ENCODE results near the gene NIPBL.

NIPBL gene

DNA sequence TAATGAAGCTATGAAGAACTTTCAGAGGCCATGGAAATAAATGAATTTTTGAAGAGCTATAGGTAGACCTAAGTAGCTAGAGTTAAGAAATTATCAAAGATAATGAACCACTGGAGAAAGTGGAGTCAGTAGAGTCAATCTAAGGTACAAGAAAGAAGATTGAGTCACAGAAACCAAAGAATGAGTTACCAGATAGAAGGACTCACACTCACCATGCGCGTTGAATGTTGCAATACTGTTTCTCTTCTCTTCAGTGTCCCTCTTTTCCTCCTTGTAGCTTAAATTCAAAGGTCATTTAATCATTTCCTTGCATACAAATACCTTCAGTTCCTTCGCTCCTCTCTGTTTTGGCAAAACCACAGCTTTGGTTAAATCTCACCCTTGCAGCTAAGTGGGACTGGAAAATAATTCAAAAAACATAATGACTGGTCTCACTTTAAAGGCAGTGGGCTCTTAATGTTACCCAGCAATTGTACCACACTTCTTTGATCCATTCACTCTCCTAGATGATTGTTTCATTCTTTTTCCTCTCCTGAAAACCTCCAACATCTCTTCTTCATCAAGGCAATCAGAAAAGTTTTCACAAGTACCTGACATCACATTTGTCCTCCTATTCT, 58.3 kb downstream of the NIPBL start:
- peaks cover 24 to 63% of the 10 kb centered on the region in 2 donors for H3K4me1 Mint-ChIP-seq
- no peaks in the 10 kb centered on the region for H3K9me3 Mint-ChIP-seq
- H3K4me3 Mint-ChIP-seq, result no peak overlapping the region
- no peaks in the 10 kb centered on the region for H3K27me3 Mint-ChIP-seq
- H3K27ac Mint-ChIP-seq, result no peak overlapping the region
- DNase-seq (no peak), ATAC-seq (replicated peaks) (no peak)
- peaks cover 4 to 14% of the 10 kb centered on the region in 2 donors for H3K36me3 Mint-ChIP-seq

DNA sequence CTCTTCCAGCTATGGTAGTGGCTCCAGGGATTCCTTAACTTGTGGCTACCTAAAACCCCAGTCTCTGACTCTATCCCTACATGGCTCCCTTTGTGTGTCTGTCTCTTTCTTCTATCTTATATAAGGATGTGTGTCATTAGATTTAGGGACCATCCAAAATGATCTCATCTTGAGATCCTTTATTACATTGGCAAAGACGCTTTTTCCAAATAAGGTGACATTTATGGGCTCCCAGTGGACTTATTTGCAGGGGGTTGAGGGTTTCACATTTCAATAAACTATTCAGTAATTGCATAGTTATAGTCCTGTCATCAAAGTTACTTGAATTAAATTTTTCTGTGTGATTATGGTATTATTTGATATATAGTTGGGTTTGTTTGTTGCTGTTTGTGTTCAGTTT, 59.2 kb downstream of the NIPBL start:
- no peak overlapping the region for H3K27ac Mint-ChIP-seq
- peaks cover 27 to 60% of the 10 kb centered on the region in 2 donors for H3K4me1 Mint-ChIP-seq
- no peak for ATAC-seq (replicated peaks)
- no peaks in the 10 kb centered on the region for H3K9me3 Mint-ChIP-seq
- no peak overlapping the region for H3K4me3 Mint-ChIP-seq
- peaks cover 4 to 14% of the 10 kb centered on the region in 2 donors for H3K36me3 Mint-ChIP-seq
- no peak for DNase-seq
- H3K27me3 Mint-ChIP-seq, result no peaks in the 10 kb centered on the region

DNA sequence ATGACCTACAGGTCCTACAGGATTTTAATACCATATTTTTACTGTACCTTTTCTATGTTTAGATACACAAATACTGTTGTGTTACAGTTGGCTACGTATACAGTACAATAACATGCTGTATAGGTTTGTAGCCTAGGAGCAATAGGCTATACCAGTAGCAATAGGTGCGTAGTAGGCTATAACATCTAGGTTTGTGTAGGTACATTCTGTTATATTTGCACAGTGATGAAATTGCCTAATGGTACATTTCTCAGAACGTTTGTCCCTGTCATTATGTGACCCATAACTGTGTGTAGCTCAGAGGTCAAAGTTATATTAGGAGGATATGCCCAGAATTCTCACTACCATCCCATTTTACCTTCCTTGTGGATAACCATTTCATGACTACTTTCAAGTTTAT, 59.7 kb downstream of the NIPBL start:
- peaks cover 27 to 58% of the 10 kb centered on the region in 2 donors for H3K4me1 Mint-ChIP-seq
- no peaks in the 10 kb centered on the region for H3K9me3 Mint-ChIP-seq
- H3K27ac Mint-ChIP-seq, result no peak overlapping the region
- ATAC-seq (replicated peaks), result no peak
- H3K4me3 Mint-ChIP-seq, result no peak overlapping the region
- H3K27me3 Mint-ChIP-seq, result no peaks in the 10 kb centered on the region
- DNase-seq, result no peak
- peaks cover 4 to 14% of the 10 kb centered on the region in 2 donors for H3K36me3 Mint-ChIP-seq

DNA sequence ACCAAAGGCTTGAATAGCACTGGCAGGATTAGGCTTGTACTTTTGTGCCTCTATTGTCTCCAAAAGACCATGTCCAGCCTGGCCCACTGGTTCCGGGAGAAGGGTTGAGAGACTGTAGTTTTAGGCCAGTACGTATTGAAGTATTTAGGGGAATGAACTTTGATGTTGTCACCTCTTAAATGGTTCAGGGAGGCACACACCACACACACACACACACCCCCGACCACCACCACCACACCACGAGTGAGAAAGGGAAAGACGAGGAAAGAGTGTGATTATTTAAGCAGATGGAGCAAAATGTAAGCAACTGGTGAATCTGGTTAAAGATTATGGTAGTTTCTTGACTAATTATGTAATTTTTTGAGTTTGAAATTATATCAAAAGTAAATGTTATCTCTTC, 61.6 kb downstream of the NIPBL start:
- H3K27ac Mint-ChIP-seq, result no peak overlapping the region
- no peaks in the 10 kb centered on the region for H3K27me3 Mint-ChIP-seq
- DNase-seq (no peak), ATAC-seq (replicated peaks) (no peak)
- H3K4me1 Mint-ChIP-seq, result peaks cover 23 to 47% of the 10 kb centered on the region in 2 donors
- no peak overlapping the region for H3K4me3 Mint-ChIP-seq
- peaks cover 4 to 14% of the 10 kb centered on the region in 2 donors for H3K36me3 Mint-ChIP-seq
- no peaks in the 10 kb centered on the region for H3K9me3 Mint-ChIP-seq

DNA sequence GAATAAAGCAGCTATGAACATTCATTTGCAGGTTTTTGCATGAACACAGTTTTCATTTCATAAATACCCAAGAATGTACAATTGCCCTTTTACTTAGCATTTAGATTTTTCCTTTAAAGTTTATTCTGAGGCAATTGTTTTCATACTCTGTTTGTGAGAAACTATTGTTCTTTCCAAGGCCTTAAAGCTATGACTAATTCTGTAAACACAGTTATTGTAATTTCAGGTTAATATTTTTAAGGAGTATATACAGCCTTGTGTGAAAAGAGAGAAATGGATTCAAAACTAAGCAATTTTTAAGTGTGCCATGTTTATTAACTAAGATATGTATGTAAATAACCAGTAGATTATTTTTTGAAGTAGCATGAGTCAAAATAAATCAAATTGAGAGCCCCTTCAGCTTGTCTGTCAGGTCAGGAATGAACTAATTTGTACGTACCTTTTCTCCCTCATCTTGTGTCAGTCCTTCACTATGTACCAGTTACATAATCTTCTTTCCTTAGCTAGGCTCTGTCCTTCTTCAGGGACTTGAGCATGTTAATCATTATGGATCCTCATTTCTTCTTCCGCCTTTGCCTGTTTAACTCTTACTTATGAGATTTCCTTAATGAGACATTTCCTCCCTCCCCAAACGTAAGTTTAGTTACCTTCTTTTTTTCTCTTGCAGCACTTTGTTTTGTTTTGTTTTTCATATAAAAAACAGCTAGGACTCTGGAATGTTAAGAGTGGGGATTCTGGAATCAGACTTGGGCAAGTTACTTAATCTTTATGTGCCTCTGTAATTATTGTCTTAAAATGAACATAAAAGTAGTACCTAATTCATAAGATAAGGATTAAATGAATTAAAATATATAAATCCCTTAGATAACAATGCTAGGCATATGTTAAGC, 63.6 kb downstream of the NIPBL start:
- no peak for DNase-seq
- Mint-ChIP-seq H3K36me3 (peaks cover 4 to 12% of the 10 kb centered on the region in 2 donors), H3K4me1 (peaks cover 21 to 44% of the 10 kb centered on the region in 2 donors), H3K27ac (no peak overlapping the region), H3K4me3 (no peak overlapping the region), H3K27me3 (no peaks in the 10 kb centered on the region), H3K9me3 (no peaks in the 10 kb centered on the region)
- no peak for ATAC-seq (replicated peaks)

DNA sequence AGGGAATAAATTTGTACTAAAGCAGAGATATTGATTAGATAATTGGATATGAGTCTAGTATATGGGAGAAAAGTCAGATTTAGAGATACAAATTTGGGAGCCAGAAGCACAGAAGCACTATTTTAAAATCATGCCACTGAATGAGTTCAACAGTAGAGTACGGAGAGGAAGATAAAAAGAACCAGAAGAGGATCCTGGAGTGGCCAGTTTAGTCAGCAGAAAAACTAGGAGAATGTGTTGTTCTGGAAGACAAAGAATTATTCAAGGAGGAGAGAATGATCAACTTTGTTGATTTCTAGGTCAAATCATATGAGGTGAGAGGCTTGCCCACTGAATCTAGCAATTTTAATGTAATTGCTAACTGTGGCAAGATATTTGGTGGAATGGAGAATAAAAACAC, 67.0 kb downstream of the NIPBL start:
- no peak for DNase-seq
- H3K27ac Mint-ChIP-seq, result no peak overlapping the region
- H3K4me1 Mint-ChIP-seq, result peaks cover 14 to 24% of the 10 kb centered on the region in 2 donors
- H3K9me3 Mint-ChIP-seq, result no peaks in the 10 kb centered on the region
- ATAC-seq (replicated peaks), result no peak
- H3K4me3 Mint-ChIP-seq, result no peak overlapping the region
- no peaks in the 10 kb centered on the region for H3K27me3 Mint-ChIP-seq
- H3K36me3 Mint-ChIP-seq, result peaks cover 4% of the 10 kb centered on the region in 2 donors

DNA sequence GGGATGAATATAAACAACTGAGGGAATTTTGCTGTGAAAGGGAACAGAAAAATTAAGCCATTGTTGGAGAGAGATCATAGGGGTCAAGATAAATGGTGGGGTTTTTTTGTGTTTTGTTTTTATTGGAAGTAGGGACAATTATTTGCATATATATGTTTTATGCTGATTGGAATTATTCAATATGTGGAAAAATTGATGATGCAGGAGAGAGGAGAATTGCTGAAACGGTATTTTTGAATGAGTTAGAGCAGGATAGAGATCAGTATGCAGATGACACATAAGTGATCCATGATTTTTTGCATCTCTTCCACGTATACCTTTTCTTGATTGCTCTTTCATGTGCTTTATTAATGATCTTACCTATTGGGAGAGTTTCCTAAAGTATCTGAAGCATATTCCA, 67.5 kb downstream of the NIPBL start:
- ATAC-seq (replicated peaks) (no peak), DNase-seq (no peak)
- H3K9me3 Mint-ChIP-seq, result no peaks in the 10 kb centered on the region
- peaks cover 11 to 24% of the 10 kb centered on the region in 2 donors for H3K4me1 Mint-ChIP-seq
- no peaks in the 10 kb centered on the region for H3K27me3 Mint-ChIP-seq
- H3K36me3 Mint-ChIP-seq, result peaks cover 1 to 2% of the 10 kb centered on the region in 2 donors
- no peak overlapping the region for H3K4me3 Mint-ChIP-seq
- no peak overlapping the region for H3K27ac Mint-ChIP-seq

DNA sequence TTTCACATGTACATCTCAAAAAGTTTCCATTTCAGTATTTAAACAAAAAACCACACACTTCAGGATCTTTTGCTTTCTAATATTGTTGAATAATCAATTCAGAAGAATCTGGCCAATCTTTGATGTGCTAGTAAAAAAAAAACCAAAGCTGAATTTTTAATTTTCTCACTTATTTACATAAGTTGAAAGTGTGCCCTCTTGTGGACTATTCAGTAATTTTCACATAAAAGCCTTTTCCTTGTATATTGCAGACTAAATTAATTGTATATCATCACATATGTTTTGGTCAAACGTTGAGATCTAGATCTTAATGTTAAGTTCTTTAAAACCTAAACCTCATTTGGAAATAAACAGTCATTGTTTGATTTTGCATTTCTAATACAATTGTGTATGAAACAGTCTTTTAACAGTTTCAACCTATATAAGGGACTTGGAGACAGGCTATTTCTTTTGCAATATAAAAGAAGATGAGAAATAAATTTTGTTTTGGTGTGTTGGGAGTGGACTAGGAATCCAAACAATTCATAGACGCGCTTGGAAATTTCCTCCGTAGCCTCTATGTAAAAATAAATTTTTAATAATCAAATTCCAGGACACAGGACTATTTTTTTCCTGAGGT, 68.1 kb downstream of the NIPBL start:
- Mint-ChIP-seq H3K4me1 (peaks cover 11 to 24% of the 10 kb centered on the region in 2 donors), H3K9me3 (no peaks in the 10 kb centered on the region), H3K27ac (no peak overlapping the region), H3K36me3 (no peaks in the 10 kb centered on the region), H3K27me3 (no peaks in the 10 kb centered on the region), H3K4me3 (no peak overlapping the region)
- ATAC-seq (replicated peaks) (no peak), DNase-seq (no peak)

DNA sequence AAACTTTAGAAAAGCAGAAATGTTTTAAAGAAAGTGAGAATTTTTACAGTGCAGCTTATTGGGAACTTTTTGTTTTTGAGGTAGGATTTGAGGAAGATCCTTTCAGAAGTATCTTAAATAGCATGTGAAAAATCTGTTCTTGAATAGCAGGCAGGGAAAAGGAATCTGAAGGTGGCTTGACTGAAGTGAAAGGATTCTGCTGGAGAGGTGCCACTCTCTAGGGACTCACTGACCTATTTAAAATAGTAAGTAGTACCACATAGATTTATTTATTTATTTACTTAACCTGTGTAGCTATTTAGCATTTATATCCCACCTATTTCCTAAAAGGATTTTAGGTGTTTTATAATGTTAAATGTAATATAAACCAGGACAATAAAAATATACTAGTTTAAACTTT, 69.1 kb downstream of the NIPBL start:
- Mint-ChIP-seq H3K36me3 (peaks cover 0 to 1% of the 10 kb centered on the region in 2 donors), H3K4me1 (peaks cover 14 to 25% of the 10 kb centered on the region in 2 donors), H3K4me3 (no peak overlapping the region), H3K27me3 (no peaks in the 10 kb centered on the region), H3K27ac (no peak overlapping the region), H3K9me3 (no peaks in the 10 kb centered on the region)
- ATAC-seq (replicated peaks) (no peak), DNase-seq (no peak)

DNA sequence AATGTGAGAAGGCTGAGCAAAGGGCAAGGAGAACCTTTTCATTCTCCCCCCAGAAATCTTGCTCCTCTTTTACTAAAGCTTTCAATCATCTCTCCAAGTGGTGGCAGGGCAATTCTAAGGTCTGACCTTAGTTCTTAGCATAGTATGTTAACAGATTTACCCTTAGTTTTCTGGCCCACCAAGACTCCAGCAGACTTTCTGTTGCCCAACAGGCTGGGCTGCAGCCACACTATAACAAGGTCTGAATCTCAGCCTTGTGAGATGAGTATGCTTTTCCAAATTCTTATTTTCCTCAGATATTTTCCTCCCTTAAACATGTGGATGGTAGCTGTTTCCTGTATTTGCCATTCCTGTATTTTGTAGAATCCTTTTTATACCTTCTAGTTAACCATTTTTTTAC, 69.5 kb downstream of the NIPBL start:
- DNase-seq, result no peak
- Mint-ChIP-seq H3K9me3 (no peaks in the 10 kb centered on the region), H3K4me3 (no peak overlapping the region), H3K4me1 (peaks cover 17 to 29% of the 10 kb centered on the region in 2 donors), H3K36me3 (peaks cover 0 to 1% of the 10 kb centered on the region in 2 donors), H3K27me3 (no peaks in the 10 kb centered on the region), H3K27ac (no peak overlapping the region)
- no peak for ATAC-seq (replicated peaks)

DNA sequence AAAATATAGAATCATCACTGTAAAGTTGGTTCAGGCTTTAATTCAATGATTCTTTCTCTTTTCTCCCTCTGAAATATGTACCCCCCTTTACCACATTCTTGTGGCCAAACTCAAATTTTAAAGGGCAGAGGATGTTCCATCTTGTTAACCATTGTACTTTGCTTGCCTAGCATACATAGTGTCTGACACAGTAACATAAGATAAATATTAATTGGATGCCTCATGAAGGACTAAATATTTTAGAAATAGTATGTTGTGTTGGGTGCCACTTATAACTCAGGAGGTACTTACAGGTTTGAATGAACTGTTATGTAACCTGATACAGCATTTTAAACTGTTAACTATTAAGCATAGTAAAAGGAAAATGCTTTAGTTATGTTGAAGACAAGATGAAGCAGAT, 71.5 kb downstream of the NIPBL start:
- no peak overlapping the region for H3K4me3 Mint-ChIP-seq
- no peak overlapping the region for H3K27ac Mint-ChIP-seq
- H3K4me1 Mint-ChIP-seq, result peaks cover 24 to 44% of the 10 kb centered on the region in 2 donors
- no peak for DNase-seq
- ATAC-seq (replicated peaks), result no peak
- H3K27me3 Mint-ChIP-seq, result no peaks in the 10 kb centered on the region
- H3K36me3 Mint-ChIP-seq, result peaks cover 0 to 1% of the 10 kb centered on the region in 2 donors
- H3K9me3 Mint-ChIP-seq, result no peaks in the 10 kb centered on the region

DNA sequence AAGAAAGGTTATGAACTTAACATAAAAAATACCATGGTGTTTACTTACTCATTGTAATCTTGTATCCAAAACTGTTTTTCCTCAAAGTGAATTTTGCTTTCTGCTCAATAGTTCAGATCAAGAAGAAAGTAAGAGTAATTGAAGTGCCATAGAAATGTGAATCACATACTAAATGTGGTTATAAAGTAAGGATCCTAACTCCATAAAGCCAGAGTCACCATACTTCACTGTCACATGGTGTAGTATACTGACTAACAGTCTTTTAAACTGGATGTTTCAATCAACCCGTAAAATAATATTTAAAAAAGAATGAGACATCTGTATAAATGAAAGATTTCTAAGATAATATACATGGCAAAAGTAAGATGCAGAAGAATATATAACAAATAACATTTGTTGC, 72.1 kb downstream of the NIPBL start:
- no peak for DNase-seq
- ATAC-seq (replicated peaks), result no peak
- peaks cover 0 to 1% of the 10 kb centered on the region in 2 donors for H3K36me3 Mint-ChIP-seq
- no peaks in the 10 kb centered on the region for H3K27me3 Mint-ChIP-seq
- no peak overlapping the region for H3K27ac Mint-ChIP-seq
- H3K9me3 Mint-ChIP-seq, result no peaks in the 10 kb centered on the region
- H3K4me3 Mint-ChIP-seq, result no peak overlapping the region
- H3K4me1 Mint-ChIP-seq, result peaks cover 22 to 46% of the 10 kb centered on the region in 2 donors

DNA sequence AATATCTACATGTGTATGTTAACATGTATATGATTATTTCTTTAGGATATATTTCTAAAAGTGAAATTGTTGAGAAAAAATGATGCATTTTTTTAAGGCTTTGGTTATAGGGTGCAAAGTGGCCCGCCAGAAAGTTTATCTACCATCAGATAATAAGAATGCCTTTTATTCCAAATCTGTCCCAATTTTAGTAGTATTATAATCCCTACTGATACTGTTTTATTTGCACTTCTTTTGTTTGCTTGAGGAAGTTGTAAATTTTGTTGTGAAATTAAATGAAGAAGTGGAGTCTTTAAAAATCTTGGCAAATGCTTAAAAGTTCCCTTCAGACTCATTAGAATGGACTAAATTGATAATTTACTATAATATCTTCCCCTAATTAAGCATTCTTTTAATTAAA, 73.0 kb downstream of the NIPBL start:
- DNase-seq (no peak), ATAC-seq (replicated peaks) (no peak)
- peaks cover 24 to 45% of the 10 kb centered on the region in 2 donors for H3K4me1 Mint-ChIP-seq
- H3K27ac Mint-ChIP-seq, result peak overlapping the region; percentile 9
- no peaks in the 10 kb centered on the region for H3K27me3 Mint-ChIP-seq
- no peak overlapping the region for H3K4me3 Mint-ChIP-seq
- H3K9me3 Mint-ChIP-seq, result no peaks in the 10 kb centered on the region
- peaks cover 1 to 4% of the 10 kb centered on the region in 2 donors for H3K36me3 Mint-ChIP-seq

DNA sequence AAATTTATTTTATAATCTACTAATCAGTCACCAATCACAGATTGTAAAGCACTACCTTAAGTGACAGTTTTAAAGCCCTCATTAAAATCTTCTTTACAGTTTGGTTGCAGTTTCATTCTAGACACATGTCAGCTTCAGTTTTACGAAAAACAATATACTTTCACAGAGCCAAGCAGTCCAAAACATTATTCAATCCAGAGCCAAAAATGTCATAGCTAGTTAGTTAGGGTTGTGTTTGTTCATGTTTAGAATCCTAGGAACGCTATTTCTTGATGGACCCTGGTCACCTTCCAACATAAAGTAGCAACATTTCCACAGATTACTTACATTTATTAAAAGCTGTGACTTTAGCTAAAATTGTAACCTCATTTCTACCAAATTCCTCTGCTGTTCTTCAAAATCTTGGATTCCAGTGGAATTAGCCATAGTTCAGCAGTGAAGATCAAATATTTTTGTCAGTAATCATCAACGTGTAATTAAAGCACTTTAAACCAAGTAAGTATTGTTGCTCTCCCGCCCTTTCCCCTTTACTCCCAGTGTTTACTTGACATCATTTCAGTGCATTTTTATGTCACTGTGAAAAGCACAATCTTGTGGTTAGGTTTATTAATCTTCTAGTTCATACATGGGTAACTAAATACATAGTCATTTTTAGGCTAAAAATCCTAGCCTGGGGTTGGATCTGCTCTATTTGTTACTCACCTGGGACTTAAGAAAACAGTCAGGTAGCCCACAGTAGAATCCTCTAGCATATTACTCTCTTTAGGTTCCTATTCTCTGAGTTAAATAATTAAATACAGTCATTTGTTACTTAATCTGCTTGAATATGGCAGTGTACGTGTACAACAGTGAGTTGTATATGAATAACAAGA, 74.3 kb downstream of the NIPBL start:
- Mint-ChIP-seq H3K9me3 (no peaks in the 10 kb centered on the region), H3K27ac (peak overlapping the region; percentile 20), H3K36me3 (peaks cover 1 to 4% of the 10 kb centered on the region in 2 donors), H3K4me3 (no peak overlapping the region), H3K27me3 (no peaks in the 10 kb centered on the region), H3K4me1 (peaks cover 24 to 45% of the 10 kb centered on the region in 2 donors)
- DNase-seq, result no peak
- peak in 1 of 2 donors; percentile 29 for ATAC-seq (replicated peaks)

Data from stimulated activated naive B cell treated with anti-CD40 and anti-IgM and Interleukin-4, amounts not matched to agents 10 μg/mL and 1 μg/mL and 100 μg/mL, for 72 hours (primary cell).